ENCODE measurements around the gene PPP2CA.

Gene PPP2CA

DNA sequence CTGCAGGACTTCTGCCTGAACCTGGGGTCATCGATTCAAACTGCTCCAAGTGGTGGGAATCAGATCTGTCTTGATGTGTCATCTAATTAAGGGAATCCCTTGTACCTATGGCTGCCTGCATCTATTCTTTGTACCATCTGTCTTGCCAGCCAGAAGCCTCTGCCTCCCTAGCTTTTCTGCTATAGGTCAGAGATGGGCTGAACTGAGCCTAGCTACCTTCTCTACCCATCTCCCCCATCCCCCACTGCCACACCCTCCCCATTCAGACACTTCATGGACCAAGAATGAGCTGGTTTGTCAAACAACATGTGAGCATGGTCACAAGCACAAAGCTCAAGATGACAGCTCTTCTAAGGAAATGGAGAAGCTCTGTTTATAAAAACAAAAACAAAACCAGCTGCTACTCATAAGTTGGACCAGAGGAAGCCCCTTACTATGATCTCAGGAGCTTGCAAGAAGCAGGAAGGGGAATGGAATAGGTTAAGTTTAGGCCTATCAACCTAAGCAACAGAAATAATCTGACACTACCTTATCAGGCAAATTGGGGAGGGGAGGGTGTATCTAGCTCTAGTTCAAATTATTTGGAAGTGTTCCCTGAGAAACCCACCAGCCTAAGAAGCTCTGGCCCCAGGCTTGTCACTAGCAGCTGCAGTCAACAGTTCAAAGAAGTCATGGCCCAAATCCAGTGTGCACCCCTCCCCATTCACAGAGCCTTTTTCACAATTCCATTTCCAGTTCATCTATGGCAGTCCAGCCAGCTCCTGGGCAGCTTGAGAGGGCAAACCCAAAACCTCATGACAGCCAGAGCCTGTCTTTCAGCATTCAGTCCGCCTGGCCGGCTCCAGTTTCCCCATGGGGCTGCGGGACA lies 79.0 kb downstream of the PPP2CA start:
- no peak for DNase-seq

- DNase-seq = peak; percentile 23
Measured at GRCh38 chr5:134145779-134146581, 79.9 kb downstream of the PPP2CA start.

DNA sequence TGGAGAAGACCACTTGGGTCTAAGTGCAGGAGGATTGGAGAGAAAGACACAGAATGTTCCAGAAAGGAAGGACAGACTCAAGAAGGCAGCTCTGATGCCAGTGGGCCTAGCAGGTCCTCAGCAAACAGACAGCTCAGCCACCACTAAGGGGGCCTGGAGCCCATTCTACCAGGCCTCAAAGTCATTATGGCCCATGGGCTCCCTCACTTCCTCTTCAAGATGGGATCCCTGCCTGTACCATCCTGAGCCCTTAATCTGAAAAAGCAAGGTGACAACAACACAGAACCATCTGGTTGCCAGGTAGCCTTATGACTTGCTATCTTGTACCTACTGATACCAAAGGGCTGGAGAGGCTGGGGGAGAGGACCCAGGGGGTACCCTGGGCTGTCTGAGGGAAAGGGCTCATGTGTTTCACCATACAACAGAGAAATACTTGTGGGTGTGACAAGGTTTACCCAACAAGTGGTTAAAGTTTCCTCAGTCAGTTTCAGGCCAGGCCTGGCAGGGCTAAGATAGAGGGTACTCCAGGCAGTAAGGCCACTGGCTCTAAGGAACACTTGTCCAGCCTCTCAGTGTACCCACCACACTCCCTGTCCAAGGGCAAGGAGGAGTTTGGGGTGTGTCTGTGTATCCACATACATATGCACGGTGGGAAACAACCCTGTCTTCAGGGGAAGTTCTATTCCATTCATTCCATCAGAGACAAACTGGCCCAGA lies 80.7 kb downstream of the PPP2CA start:
- DNase-seq = no peak
